ENCODE data around the gene TBCD.

Gene TBCD

GRCh38 chr17:82816358-82816757 lies 64.5 kb downstream of the TBCD start:
- no peaks in the 10 kb centered on the region for H4K20me1 ChIP-seq (ENCODE audit: low read depth, low read length)
- H3K9ac ChIP-seq (ENCODE audit: low read length) = no peak overlapping the region
- H3K4me3 ChIP-seq (ENCODE audit: insufficient read depth, low read length, poor library complexity, severe bottlenecking) = no peak overlapping the region
- H3K79me2 ChIP-seq (ENCODE audit: insufficient read depth, low read length) = no peaks in the 10 kb centered on the region
- no peaks in the 10 kb centered on the region for H3K27me3 ChIP-seq (ENCODE audit: low read length)
- H3K9me2 ChIP-seq (replicated peaks; ENCODE audit: insufficient read depth, low read length) = no peaks in the 10 kb centered on the region
- no peak for TF ChIP-seq CTCF (IDR thresholded peaks at IDR 0.05; ENCODE audit: insufficient read depth, low read length, poor library complexity, severe bottlenecking)
- no peak for TF ChIP-seq EZH2phosphoT487 (conservative IDR thresholded peaks at IDR 0.05; ENCODE audit: low read length)
- no peak overlapping the region for H2AFZ ChIP-seq (ENCODE audit: low read depth, low read length, severe bottlenecking)
- no peaks in the 10 kb centered on the region for H3F3A ChIP-seq (ENCODE audit: insufficient read depth)
- no peak overlapping the region for H3K4me2 ChIP-seq (ENCODE audit: low read depth, low read length, poor library complexity, severe bottlenecking)
- H3K36me3 ChIP-seq (ENCODE audit: low read length) = no peaks in the 10 kb centered on the region
- H3K9me3 ChIP-seq (ENCODE audit: insufficient read depth, low read length) = no peaks in the 10 kb centered on the region
- H3K27ac ChIP-seq (ENCODE audit: low read depth, low read length) = no peak overlapping the region

DNA sequence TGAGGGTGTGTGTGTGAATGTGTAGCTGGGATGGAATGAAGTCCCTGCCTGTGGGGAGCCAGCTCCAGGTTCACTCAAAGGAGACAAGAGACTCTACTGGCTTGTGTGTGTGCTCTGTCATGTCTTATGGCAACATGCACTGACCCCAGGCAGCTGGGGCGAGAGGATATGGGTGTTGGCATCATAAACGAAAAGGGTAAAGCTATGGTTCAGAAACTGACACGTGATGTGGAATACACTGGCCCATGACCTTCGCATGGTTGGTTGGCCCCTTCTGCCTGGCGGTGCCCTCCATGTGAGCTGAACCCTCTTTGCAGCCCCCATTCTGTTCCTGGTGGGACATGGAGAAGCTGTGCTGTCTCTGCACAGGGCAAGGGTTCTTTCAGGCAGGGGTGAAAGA lies 66.1 kb downstream of the TBCD start:
- no peaks in the 10 kb centered on the region for H3K9me2 ChIP-seq (replicated peaks; ENCODE audit: insufficient read depth, low read length)
- no peaks in the 10 kb centered on the region for H3F3A ChIP-seq (ENCODE audit: insufficient read depth)
- H3K27me3 ChIP-seq (ENCODE audit: low read length) = no peaks in the 10 kb centered on the region
- no peak overlapping the region for H3K4me3 ChIP-seq (ENCODE audit: insufficient read depth, low read length, poor library complexity, severe bottlenecking)
- no peaks in the 10 kb centered on the region for H3K9me3 ChIP-seq (ENCODE audit: insufficient read depth, low read length)
- H4K20me1 ChIP-seq (ENCODE audit: low read depth, low read length) = no peaks in the 10 kb centered on the region
- H3K4me2 ChIP-seq (ENCODE audit: low read depth, low read length, poor library complexity, severe bottlenecking) = no peak overlapping the region
- H3K36me3 ChIP-seq (ENCODE audit: low read length) = no peaks in the 10 kb centered on the region
- no peak overlapping the region for H3K27ac ChIP-seq (ENCODE audit: low read depth, low read length)
- no peak overlapping the region for H3K9ac ChIP-seq (ENCODE audit: low read length)
- no peak for TF ChIP-seq EZH2phosphoT487 (conservative IDR thresholded peaks at IDR 0.05; ENCODE audit: low read length)
- no peak for TF ChIP-seq CTCF (IDR thresholded peaks at IDR 0.05; ENCODE audit: insufficient read depth, low read length, poor library complexity, severe bottlenecking)
- no peaks in the 10 kb centered on the region for H3K79me2 ChIP-seq (ENCODE audit: insufficient read depth, low read length)
- no peak overlapping the region for H2AFZ ChIP-seq (ENCODE audit: low read depth, low read length, severe bottlenecking)

DNA sequence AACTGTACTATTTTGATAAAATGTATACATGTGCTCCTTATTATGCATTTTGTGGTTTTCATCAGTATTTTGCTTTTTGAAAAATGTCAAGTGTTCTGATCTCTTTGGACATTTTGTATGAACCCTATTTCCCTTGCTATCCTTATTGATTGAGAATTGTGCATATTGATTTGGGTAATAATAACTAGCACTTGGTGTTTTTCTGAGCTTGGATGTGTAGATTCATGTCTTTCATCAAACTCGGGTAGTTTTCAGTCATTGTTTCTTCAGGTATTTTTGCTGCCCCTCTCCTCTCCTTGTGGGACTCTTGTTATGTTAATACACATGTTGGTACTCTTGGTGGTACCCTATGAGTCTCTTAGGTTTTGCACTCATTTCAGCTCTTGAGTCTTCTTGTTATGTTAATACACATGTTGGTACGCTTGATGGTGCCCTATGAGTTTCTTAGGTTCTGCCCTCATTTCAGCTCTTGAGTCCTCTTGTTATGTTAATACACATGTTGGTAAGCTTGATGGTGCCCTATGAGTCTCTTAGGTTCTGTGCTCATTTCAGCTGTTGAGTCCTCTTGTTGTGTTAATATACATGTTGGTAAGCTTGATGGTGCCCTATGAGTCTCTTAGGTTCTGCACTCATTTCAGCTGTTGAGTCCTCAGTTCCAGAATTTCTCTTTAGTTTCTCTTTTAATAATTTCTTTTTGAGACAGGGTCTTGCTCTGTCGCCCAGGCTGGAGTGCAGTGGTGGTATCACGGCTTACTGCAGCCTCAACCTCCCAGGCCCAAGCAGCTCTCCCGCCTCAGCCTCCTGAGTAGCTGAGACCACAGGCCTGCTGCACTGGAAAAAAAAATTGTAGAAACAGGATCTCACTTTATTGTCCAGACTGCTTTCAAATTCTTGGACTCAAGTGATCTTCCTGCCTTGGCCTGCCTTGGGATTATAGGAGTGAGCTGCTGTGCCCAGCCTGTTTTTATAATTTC lies 68.7 kb downstream of the TBCD start:
- Histone ChIP-seq H3K27ac (ENCODE audit: low read depth, low read length) (no peak overlapping the region), H4K20me1 (ENCODE audit: low read depth, low read length) (no peaks in the 10 kb centered on the region), H3K9me2 (replicated peaks; ENCODE audit: insufficient read depth, low read length) (no peaks in the 10 kb centered on the region), H3K4me2 (ENCODE audit: low read depth, low read length, poor library complexity, severe bottlenecking) (no peak overlapping the region), H3K79me2 (ENCODE audit: insufficient read depth, low read length) (no peaks in the 10 kb centered on the region), H3K9me3 (ENCODE audit: insufficient read depth, low read length) (no peaks in the 10 kb centered on the region), H3K9ac (ENCODE audit: low read length) (no peak overlapping the region), H3K4me3 (ENCODE audit: insufficient read depth, low read length, poor library complexity, severe bottlenecking) (no peak overlapping the region), H3K36me3 (ENCODE audit: low read length) (no peaks in the 10 kb centered on the region), H3F3A (ENCODE audit: insufficient read depth) (no peaks in the 10 kb centered on the region), H3K27me3 (ENCODE audit: low read length) (no peaks in the 10 kb centered on the region), H2AFZ (ENCODE audit: low read depth, low read length, severe bottlenecking) (no peak overlapping the region)
- TF ChIP-seq CTCF (IDR thresholded peaks at IDR 0.05; ENCODE audit: insufficient read depth, low read length, poor library complexity, severe bottlenecking) = no peak
- no peak for TF ChIP-seq EZH2phosphoT487 (conservative IDR thresholded peaks at IDR 0.05; ENCODE audit: low read length)
